ENCODE data around the gene SMOC1.
"Not testable (repeated sequence)": the region's sequence is repeated elsewhere in the genome, so short reads cannot be mapped to it uniquely, and the experiment has no call there.

SMOC1 gene

GRCh38 chr14:69891422-69891821, 12.2 kb downstream of the SMOC1 start:
- no peak for TF ChIP-seq JUND (IDR thresholded peaks at IDR 0.05; ENCODE audit: low read depth)
- no peak for DNase-seq (ENCODE audit: low read depth in 1 of 2, low spot score in 1 of 2)
- in situ Hi-C loops (cut with HindIII; ENCODE audit: low pct_unique_long_range_greater_than_20kb, low sequenced_read_pairs), result no loop called here

DNA sequence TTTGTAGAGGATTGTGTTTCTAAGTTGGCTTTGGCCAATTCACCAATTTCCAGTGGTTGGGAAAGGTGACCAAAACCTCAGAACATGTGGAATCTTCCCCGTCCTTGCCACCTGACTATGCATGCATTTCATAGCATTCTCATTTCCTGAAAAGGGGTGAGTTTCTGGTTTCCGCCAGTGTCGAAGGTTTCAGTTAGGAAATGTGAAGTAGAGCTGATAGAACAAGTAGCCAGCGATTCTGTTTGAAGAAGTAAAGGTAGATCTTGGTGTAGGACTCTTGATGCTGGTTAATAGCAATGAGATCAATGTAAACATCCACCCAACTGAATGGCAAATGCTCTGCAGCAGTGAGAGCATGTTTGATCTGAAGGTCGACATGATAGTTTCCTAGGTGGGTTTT, 15.9 kb downstream of the SMOC1 start:
- TF ChIP-seq JUND (IDR thresholded peaks at IDR 0.05; ENCODE audit: low read depth), result no peak
- in situ Hi-C loops (cut with HindIII; ENCODE audit: low pct_unique_long_range_greater_than_20kb, low sequenced_read_pairs), result no loop called here
- DNase-seq (ENCODE audit: low read depth in 1 of 2, low spot score in 1 of 2), result no peak

DNA sequence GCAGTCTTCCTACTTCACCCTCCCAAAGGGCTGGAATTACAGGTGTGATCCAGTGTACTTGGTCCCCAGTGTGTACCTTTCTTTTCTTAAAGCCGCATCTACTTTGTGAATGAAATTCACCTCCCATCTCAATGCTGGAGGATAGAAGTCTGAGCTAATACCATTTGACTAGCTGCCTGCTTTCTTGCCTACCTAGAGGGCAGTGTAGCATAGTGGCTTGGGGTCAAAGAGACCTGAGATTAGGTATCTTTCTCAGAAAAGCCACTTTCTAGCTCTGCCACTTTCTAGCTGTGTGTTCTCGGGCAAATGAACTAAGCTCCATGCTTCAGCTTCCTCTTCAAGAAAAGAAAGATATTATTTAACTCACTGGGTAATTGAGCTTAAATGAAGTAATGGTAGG, 16.9 kb downstream of the SMOC1 start:
- in situ Hi-C loops (cut with HindIII; ENCODE audit: low pct_unique_long_range_greater_than_20kb, low sequenced_read_pairs), result no loop called here
- no peak for TF ChIP-seq JUND (IDR thresholded peaks at IDR 0.05; ENCODE audit: low read depth)
- no peak for DNase-seq (ENCODE audit: low read depth in 1 of 2, low spot score in 1 of 2)

DNA sequence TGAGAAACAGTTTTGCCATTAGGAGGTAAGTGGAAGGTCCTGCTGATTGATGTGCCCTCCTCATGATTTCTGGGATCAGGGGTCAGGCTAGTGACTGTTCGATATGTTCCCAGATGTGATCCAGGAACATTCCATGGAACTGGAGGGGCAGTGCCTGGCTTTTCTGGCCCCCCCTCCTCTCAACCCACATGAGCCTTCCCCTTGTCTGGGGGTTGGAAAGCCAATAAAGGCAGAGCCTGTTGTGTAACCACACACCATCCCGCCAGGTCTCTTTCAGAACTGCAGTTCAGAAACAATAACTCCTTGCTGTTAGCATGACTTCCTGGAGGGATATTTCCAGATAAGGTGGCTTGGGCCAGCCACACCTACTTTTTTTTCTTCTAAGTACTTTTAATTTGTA, 17.8 kb downstream of the SMOC1 start:
- no peak for DNase-seq (ENCODE audit: low read depth in 1 of 2, low spot score in 1 of 2)
- no peak for TF ChIP-seq JUND (IDR thresholded peaks at IDR 0.05; ENCODE audit: low read depth)
- in situ Hi-C loops (cut with HindIII; ENCODE audit: low pct_unique_long_range_greater_than_20kb, low sequenced_read_pairs), result no loop called here

- in situ Hi-C loops (cut with HindIII; ENCODE audit: low pct_unique_long_range_greater_than_20kb, low sequenced_read_pairs), result no loop called here
- TF ChIP-seq JUND (IDR thresholded peaks at IDR 0.05; ENCODE audit: low read depth), result no peak
- no peak for DNase-seq (ENCODE audit: low read depth in 1 of 2, low spot score in 1 of 2)
These were observed 21.4 kb downstream of the SMOC1 start for GRCh38 chr14:69900603-69901002.

GRCh38 chr14:69901113-69901951, 22.1 kb downstream of the SMOC1 start:
- DNase-seq (ENCODE audit: low read depth in 1 of 2, low spot score in 1 of 2), result no peak
- in situ Hi-C loops (cut with HindIII; ENCODE audit: low pct_unique_long_range_greater_than_20kb, low sequenced_read_pairs), result no loop called here
- no peak for TF ChIP-seq JUND (IDR thresholded peaks at IDR 0.05; ENCODE audit: low read depth)

DNA sequence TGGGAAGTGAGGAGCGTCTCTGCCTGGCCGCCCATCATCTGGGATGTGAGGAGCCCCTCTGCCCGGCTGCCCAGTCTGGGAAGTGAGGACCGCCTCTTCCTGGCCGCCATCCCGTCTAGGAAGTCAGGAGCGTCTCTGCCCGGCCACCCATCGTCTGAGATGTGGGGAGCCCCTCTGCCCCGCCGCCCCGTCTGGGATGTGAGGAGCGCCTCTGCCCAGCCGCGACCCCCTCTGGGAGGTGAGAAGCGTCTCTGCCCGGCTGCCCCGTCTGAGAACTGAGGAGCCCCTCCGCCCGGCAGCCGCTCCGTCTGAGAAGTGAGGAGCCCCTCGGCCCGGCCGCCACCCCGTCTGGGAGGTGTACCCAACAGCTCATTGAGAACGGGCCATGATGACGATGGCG, 23.8 kb downstream of the SMOC1 start:
- DNase-seq (ENCODE audit: low read depth in 1 of 2, low spot score in 1 of 2); in situ Hi-C loops (cut with HindIII; ENCODE audit: low pct_unique_long_range_greater_than_20kb, low sequenced_read_pairs): not testable (repeated sequence)

GRCh38 chr14:69904246-69904645, 25.0 kb downstream of the SMOC1 start:
- DNase-seq (ENCODE audit: low read depth in 1 of 2, low spot score in 1 of 2), result no peak
- in situ Hi-C loops (cut with HindIII; ENCODE audit: low pct_unique_long_range_greater_than_20kb, low sequenced_read_pairs), result no loop called here
- TF ChIP-seq JUND (IDR thresholded peaks at IDR 0.05; ENCODE audit: low read depth), result no peak

- in situ Hi-C loops (cut with HindIII; ENCODE audit: low pct_unique_long_range_greater_than_20kb, low sequenced_read_pairs), result no loop called here
- TF ChIP-seq JUND (IDR thresholded peaks at IDR 0.05; ENCODE audit: low read depth), result no peak
- DNase-seq (ENCODE audit: low read depth in 1 of 2, low spot score in 1 of 2), result no peak
These were observed 27.0 kb downstream of the SMOC1 start for GRCh38 chr14:69906201-69906600.

- no peak for DNase-seq (ENCODE audit: low read depth in 1 of 2, low spot score in 1 of 2)
- no peak for TF ChIP-seq JUND (IDR thresholded peaks at IDR 0.05; ENCODE audit: low read depth)
- in situ Hi-C loops (cut with HindIII; ENCODE audit: low pct_unique_long_range_greater_than_20kb, low sequenced_read_pairs), result no loop called here
These were observed 30.8 kb downstream of the SMOC1 start for GRCh38 chr14:69909826-69910550.

- no peak for DNase-seq (ENCODE audit: low read depth in 1 of 2, low spot score in 1 of 2)
- TF ChIP-seq JUND (IDR thresholded peaks at IDR 0.05; ENCODE audit: low read depth), result no peak
- in situ Hi-C loops (cut with HindIII; ENCODE audit: low pct_unique_long_range_greater_than_20kb, low sequenced_read_pairs), result no loop called here
These were observed 31.7 kb downstream of the SMOC1 start for GRCh38 chr14:69910871-69911270.

GRCh38 chr14:69913686-69914085, 34.5 kb downstream of the SMOC1 start:
- in situ Hi-C loops (cut with HindIII; ENCODE audit: low pct_unique_long_range_greater_than_20kb, low sequenced_read_pairs), result no loop called here
- no peak for DNase-seq (ENCODE audit: low read depth in 1 of 2, low spot score in 1 of 2)

DNA sequence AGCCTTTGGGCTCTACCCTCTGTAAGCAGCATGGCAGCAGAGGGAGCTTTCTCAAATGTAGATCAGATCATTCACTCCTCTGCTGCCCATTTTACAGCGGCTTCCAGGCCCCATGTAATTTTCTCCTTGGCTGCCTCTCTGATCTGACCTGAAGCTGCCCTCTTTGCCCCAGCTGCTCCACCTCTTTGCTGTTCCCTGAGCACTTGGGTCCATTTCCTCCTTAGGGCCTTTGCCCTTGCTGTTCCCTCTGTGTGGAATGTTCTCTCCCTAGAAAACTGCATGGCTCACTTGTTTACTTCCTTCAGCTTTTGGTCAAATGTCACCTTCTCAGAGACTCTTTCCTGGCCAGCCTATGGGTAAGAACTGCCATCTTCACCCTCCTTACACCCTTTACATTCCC, 37.2 kb downstream of the SMOC1 start:
- no peak for DNase-seq (ENCODE audit: low read depth in 1 of 2, low spot score in 1 of 2)
- no peak for TF ChIP-seq JUND (IDR thresholded peaks at IDR 0.05; ENCODE audit: low read depth)
- in situ Hi-C loops (cut with HindIII; ENCODE audit: low pct_unique_long_range_greater_than_20kb, low sequenced_read_pairs), result no loop called here

More at GRCh38 chr14:69913686-69914085, 34.5 kb downstream of the SMOC1 start:
- TF ChIP-seq JUND (IDR thresholded peaks at IDR 0.05; ENCODE audit: low read depth), result no peak

Measured in T47D (cell line).